ENCODE measurements around the gene UBAP2L.

DNA sequence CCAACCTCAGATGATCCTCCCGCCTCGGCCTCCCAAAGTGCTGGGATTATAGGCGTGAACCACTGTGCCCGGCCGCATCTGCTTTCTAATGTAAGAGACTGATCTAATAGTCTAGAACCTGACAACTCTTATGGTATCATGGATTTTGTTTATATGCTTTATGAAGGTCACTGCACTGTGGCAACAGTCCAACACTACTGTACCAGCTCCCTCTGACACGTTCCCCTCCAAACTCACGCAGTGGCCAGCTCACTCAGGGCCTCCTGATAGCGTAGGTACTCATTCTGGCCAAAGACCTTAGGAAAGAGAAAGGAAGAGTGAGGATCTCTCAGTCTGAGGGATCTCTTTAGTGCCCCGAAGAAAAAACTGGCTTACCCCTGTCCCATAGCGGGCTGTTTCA, 8.7 kb upstream of the UBAP2L start:
- TF ChIP-seq CTCF (IDR thresholded peaks at IDR 0.05) (no peak), POLR2A (IDR thresholded peaks at IDR 0.05) (no peak)

Data from thyroid gland (tissue), 4 donors.